Mesenteric fat pad (tissue), 1 donor: Measurements from ENCODE around the gene CELF2. TPM values are rescaled to one million over a fixed set of nuclear protein-coding genes. Genes with fewer than 3 reads are reported as not detected.

Experiments used
- DNase-seq: peaks from one replicate; pipeline ENCODE4 v3.0.0-alpha.2; 2020; ENCODE audit warnings: low spot score
- total RNA-seq: library from RNA; stranded (reverse); fragmentation: NEBNext Ultra II Directional; extraction: Animal tissue kit (Norgen Biotek cat#: 25700); gene quantifications from one replicate; pipeline ENCODE4 v1.2.1, GENCODE V29; 2021
- donor health status: DM: yes; HTN: yes; CAD: no.

The CELF2 gene
- total RNA-seq, 1 donor from 2014 or later, result 93.9 TPM

- no peak for DNase-seq
Observed at GRCh38 chr10:11192304-11193000, 174.8 kb downstream of the CELF2 start.

DNA sequence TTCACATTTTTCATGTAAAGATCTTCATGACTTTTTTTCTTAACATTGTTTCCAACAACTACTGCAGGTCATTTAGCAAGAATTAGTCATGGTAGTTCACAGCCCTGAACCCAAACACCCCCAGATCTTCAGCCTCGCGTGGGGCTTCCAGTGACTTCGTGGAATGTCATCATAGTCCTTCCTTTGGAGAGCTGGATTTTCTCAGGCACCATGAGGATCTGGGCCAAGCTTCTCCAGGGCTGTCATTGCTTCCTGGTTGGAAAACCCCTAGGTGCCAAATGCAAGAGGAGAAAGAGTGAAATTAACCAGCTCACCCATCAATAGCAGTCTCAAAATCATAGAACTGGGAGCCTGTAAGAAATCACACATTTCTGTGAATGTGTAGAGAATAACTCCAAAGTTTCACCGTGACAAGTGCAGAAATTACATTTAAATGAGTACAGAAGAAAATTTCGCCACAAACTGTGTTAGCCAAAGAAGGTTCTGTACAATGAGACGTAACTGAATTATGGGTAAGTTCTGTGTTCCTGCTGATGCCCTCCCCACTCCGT, 175.4 kb downstream of the CELF2 start:
- DNase-seq, result no peak

GRCh38 chr10:11194859-11195586, 177.4 kb downstream of the CELF2 start:
- no peak for DNase-seq

GRCh38 chr10:11195623-11196022, 178.0 kb downstream of the CELF2 start:
- DNase-seq, result no peak

- no peak for DNase-seq
Observed at GRCh38 chr10:11197266-11197712, 179.6 kb downstream of the CELF2 start.

DNA sequence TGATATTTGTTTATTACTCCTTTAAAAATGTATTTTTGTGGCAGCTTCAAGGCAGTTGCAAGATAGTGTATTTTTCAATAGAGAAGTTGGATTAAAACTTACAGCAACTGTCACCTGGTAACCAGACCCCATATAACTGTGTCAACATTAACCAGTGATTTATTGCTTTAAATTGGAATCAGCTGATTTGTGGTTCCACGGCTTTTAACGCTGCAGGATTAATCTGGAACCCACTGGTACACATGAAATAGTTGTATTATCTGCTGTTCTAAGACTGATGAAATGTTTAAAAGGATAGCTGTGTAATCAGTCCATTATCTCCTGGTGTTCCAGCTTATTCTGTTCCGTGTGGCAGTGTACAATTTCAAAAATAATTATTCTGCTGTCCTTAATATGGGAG, 180.2 kb downstream of the CELF2 start:
- no peak for DNase-seq

GRCh38 chr10:11201911-11202310, 184.2 kb downstream of the CELF2 start:
- DNase-seq, result no peak

GRCh38 chr10:11204351-11204942, 186.8 kb downstream of the CELF2 start:
- DNase-seq, result no peak

DNA sequence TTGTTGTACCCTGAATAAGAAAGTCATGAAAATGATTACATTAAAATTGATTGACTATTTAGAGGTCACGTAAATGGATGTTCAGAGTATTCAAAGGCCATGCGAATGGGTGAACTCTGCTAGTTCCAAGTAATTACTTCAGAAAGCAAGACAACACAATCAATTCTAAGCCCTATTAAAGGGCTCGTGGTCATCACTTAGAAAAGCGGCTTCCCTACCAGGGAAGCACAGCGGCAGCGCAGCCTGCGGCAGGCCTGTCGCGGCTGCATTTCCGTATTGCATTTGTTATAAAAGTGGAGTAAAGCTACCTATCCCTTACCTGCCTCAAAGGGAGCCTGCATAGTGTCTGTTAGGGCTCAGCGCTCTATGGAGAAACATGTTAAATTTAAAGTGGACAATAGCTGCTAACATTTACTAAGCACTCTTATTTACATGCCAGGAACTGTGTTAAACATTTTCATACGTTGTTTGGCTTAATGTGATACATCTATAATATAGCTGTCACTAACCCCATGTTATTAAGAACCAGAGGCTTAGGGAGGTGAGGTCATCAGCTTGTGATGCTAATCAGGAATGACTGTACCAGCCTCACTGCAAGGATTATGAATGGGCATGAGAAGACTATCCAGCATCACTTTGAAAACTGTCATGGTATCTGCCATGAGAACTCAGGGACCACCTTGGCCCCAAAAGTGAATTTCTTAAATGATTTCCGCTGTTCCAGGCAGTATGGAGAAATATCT, 187.5 kb downstream of the CELF2 start:
- DNase-seq, result no peak

- DNase-seq, result no peak
Observed at GRCh38 chr10:11206676-11207559, 189.2 kb downstream of the CELF2 start.

DNA sequence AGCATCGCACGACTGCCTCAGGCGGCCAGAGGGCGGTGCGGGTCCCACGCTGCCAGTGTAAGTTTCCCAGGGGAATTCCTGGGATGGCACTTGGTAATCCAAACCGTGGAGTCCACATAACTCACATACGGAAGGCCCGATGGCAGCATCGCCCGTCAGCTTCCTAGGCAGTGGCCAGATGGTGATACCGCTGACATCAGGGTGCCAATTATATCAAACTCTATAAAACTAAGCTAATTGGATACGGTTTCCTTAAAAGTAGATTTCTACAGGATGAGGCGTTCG, 189.8 kb downstream of the CELF2 start:
- DNase-seq, result no peak

- DNase-seq, result no peak
Observed at GRCh38 chr10:11208243-11208642, 190.6 kb downstream of the CELF2 start.

GRCh38 chr10:11208908-11209829, 191.5 kb downstream of the CELF2 start:
- DNase-seq, result no peak

DNA sequence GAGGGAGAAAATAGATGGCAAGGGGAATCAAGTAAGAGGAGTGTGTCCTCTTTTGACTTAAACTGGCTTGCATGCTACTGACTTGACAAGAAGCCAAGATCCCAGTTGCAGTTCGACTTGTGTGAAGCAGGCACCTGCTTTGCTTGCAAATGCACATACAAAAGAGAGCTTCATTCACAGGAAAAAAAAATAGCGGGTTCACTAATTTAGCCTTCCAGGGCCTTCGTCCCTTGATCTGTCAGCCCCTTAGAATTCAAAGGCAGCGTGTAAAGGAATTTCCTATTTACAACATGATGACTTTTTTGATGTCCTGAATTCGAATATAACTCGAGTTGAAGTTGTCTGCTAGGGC, 192.1 kb downstream of the CELF2 start:
- DNase-seq, result no peak

- DNase-seq, result no peak
Observed at GRCh38 chr10:11210211-11210922, 192.7 kb downstream of the CELF2 start.

- DNase-seq, result no peak
Observed at GRCh38 chr10:11212288-11213085, 194.8 kb downstream of the CELF2 start.

DNA sequence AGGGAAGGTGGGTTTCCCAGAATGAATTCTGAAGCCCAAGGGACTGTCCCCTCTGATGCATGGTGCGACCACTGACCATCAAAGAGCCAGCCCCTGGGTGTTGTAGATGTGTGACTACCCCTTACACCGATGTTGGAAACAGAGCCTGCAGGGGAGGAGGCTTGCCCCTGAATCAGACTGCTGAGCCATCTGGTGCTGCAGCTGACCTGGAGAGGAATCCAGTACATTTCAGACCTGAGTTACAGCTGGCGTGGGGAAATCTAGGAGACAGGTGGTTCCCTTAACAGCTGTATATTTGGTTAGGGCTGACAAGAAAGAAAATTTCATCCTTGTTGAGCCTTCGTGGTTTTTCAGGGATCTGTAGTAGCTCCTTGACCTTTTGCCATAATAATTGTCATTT, 195.5 kb downstream of the CELF2 start:
- DNase-seq, result no peak

GRCh38 chr10:11214407-11214806, 196.7 kb downstream of the CELF2 start:
- no peak for DNase-seq
